Activated T-cell treated with anti-CD3 and anti-CD28 coated beads, Interleukin-2, amount 50 U/mL, for 72 hours (primary cell): Measurements from ENCODE around the gene AGAP9. TPM values are rescaled to one million over a fixed set of nuclear protein-coding genes. Genes with fewer than 3 reads are reported as not detected.

ENCODE experiments used
- ATAC-seq, 2 donors: fragments of 150-1000 bp; cut with Tn5 transposase; replicated peaks in 1 of 2; 2 replicates each; pipeline ENCODE4 v1.10.0; 2021; ENCODE audit warnings: moderate library complexity in 2 of 2, mild to moderate bottlenecking in 1 of 2
- DNase-seq, 2 donors: peaks; one replicate each; pipeline ENCODE4 v3.0.0; 2021 to 2022; ENCODE audit warnings: mixed read lengths in 1 of 2
- H3K27ac Mint-ChIP-seq: one replicate; pipeline ENCODE4 v1.8.0; 2022; ENCODE audit warnings: mild to moderate bottlenecking, moderate library complexity, mixed read lengths
- H3K27me3 Mint-ChIP-seq: one replicate; pipeline ENCODE4 v1.8.0; 2022; ENCODE audit warnings: low read depth, mixed read lengths
- H3K36me3 Mint-ChIP-seq, 2 donors: one replicate each; pipeline ENCODE4 v1.8.0; 2022; ENCODE audit warnings: mixed read lengths in 2 of 2, mild to moderate bottlenecking in 1 of 2; ENCODE audit not compliant: insufficient read depth in 2 of 2
- H3K4me1 Mint-ChIP-seq: one replicate; pipeline ENCODE4 v1.8.0; 2022; ENCODE audit warnings: low read depth, mixed read lengths
- H3K4me3 Mint-ChIP-seq, 2 donors: one replicate each; pipeline ENCODE4 v1.8.0; 2022; ENCODE audit warnings: mild to moderate bottlenecking in 2 of 2, mixed read lengths in 2 of 2, moderate library complexity in 2 of 2
- H3K9me3 Mint-ChIP-seq, 2 donors: one replicate each; pipeline ENCODE4 v1.8.0; 2022; ENCODE audit warnings: mixed read lengths in 2 of 2
- total RNA-seq, 2 donors: library from RNA; stranded (reverse); gene quantifications; one replicate each; pipeline ENCODE4 v1.2.3, GENCODE V29; 2022

The AGAP9 gene
- total RNA-seq, 2 donors from 2014 or later: 7.0 to 7.2 TPM

- H3K4me1 Mint-ChIP-seq: peaks cover 17% of the 10 kb centered on the region
- DNase-seq: no peak
- H3K27me3 Mint-ChIP-seq: peaks cover 20% of the 10 kb centered on the region
- ATAC-seq: no peak
- H3K9me3 Mint-ChIP-seq: peaks cover 0 to 4% of the 10 kb centered on the region in 2 donors
- no peak overlapping the region for H3K4me3 Mint-ChIP-seq
- no peak overlapping the region for H3K27ac Mint-ChIP-seq
- H3K36me3 Mint-ChIP-seq: no peaks in the 10 kb centered on the region
These were observed 71.4 kb downstream of the AGAP9 start for GRCh38 chr10:47451998-47452494.

Other genes starting within 250 kb of the AGAP9 start
- under 1 TPM; 0.19 TPM for gene GDF10, start 223.4 kb downstream of the AGAP9 start, total RNA-seq
- not detected for gene GDF2, start 201.2 kb downstream of the AGAP9 start, total RNA-seq
- gene RBP3, start 175.3 kb downstream of the AGAP9 start, total RNA-seq: not detected
- under 1 TPM; 0.36 to 0.46 TPM for gene ZNF488, start 139.3 kb downstream of the AGAP9 start, total RNA-seq
- gene ANXA8, start 39.5 kb downstream of the AGAP9 start, total RNA-seq: not detected
- gene FAM25G, start 31.9 kb downstream of the AGAP9 start, total RNA-seq: not detected
- gene SYT15B, start 240.0 kb upstream of the AGAP9 start, total RNA-seq: not detected